ENCODE results near the gene CD99L2. TPM values are rescaled to one million over a fixed set of nuclear protein-coding genes. Genes with fewer than 3 reads are reported as not detected.

The CD99L2 gene
- total RNA-seq, 4 donors from 2014 or later = 12.3 to 22.4 (median 16.5) TPM

GRCh38 chrX:150903110-150903508, 4.6 kb upstream of the CD99L2 start:
- DNase-seq = no peak
- Histone ChIP-seq H3K27me3 (no peaks in the 10 kb centered on the region), H3K4me3 (no peak overlapping the region), H3K27ac (no peak overlapping the region), H3K4me1 (no peaks in the 10 kb centered on the region), H3K9me3 (no peaks in the 10 kb centered on the region), H3K36me3 (no peaks in the 10 kb centered on the region)
- TF ChIP-seq CTCF (IDR thresholded peaks at IDR 0.05) (no peak), POLR2AphosphoS5 (IDR thresholded peaks at IDR 0.05) (no peak), POLR2A (IDR thresholded peaks at IDR 0.05) (no peak), EP300 (IDR thresholded peaks at IDR 0.05; ENCODE audit: low read depth) (no peak)
- in situ Hi-C loops (cut with MboI; ENCODE audit: low pct_ligation_motif_present in 1 of 4, low pct_unique_long_range_greater_than_20kb in 1 of 4, low sequenced_read_pairs in 3 of 4) = loop anchor here in 1 of 4 donors (25.0 kb wide), 1 partner anchor 109 kb away; no protein-coding TSS in a partner anchor
- intact Hi-C loops (cut with DNase I; ENCODE audit: low total_unique reads) = no loop called here
- whole genome bisulfite sequencing, 2 donors (ENCODE audit: low coverage in 1 of 2) = 60 to 92% methylated on average over 2 to 6 of the region's 6 CpGs

GRCh38 chrX:150902434-150903109, 4.1 kb upstream of the CD99L2 start:
- no peaks in the 10 kb centered on the region for H3K9me3 ChIP-seq
- intact Hi-C loops (cut with DNase I; ENCODE audit: low total_unique reads) = no loop called here
- DNase-seq = no peak
- WGBS, 2 donors (ENCODE audit: low coverage in 1 of 2) = 46 to 48% methylated on average over 3 to 6 of the region's 7 CpGs
- in situ Hi-C loops (cut with MboI; ENCODE audit: low pct_ligation_motif_present in 1 of 4, low pct_unique_long_range_greater_than_20kb in 1 of 4, low sequenced_read_pairs in 3 of 4) = loop anchor here in 1 of 4 donors (25.0 kb wide), 1 partner anchor 110 kb away; no protein-coding TSS in a partner anchor
- H3K27ac ChIP-seq = no peak overlapping the region
- H3K4me1 ChIP-seq = no peaks in the 10 kb centered on the region
- no peak overlapping the region for H3K4me3 ChIP-seq
- no peaks in the 10 kb centered on the region for H3K36me3 ChIP-seq
- TF ChIP-seq CTCF (IDR thresholded peaks at IDR 0.05) = no peak
- no peak for TF ChIP-seq POLR2AphosphoS5 (IDR thresholded peaks at IDR 0.05)
- no peak for TF ChIP-seq POLR2A (IDR thresholded peaks at IDR 0.05)
- no peak for TF ChIP-seq EP300 (IDR thresholded peaks at IDR 0.05; ENCODE audit: low read depth)
- no peaks in the 10 kb centered on the region for H3K27me3 ChIP-seq

- no peaks in the 10 kb centered on the region for H3K36me3 ChIP-seq
- no peaks in the 10 kb centered on the region for H3K4me1 ChIP-seq
- peak; percentile 58 for DNase-seq
- in situ Hi-C loops (cut with MboI; ENCODE audit: low pct_ligation_motif_present in 1 of 4, low pct_unique_long_range_greater_than_20kb in 1 of 4, low sequenced_read_pairs in 3 of 4) = loop anchor here in 1 of 4 donors (5.0 kb wide), 1 partner anchor 93 kb away; no protein-coding TSS in a partner anchor
- intact Hi-C loops (cut with DNase I; ENCODE audit: low total_unique reads) = no loop called here
- TF ChIP-seq POLR2AphosphoS5 (IDR thresholded peaks at IDR 0.05) (peak; percentile 20 to 49 (median 49)), CTCF (IDR thresholded peaks at IDR 0.05) (no peak)
- 44% methylated on average over 40 of the region's 42 CpGs; no CpG with 5 or more reads in 1 of the 2 donors for WGBS, 2 donors (ENCODE audit: low coverage in 1 of 2)
- peak overlapping the region; percentile 53 to 77 (median 65) for H3K4me3 ChIP-seq
- no peaks in the 10 kb centered on the region for H3K27me3 ChIP-seq
- H3K9me3 ChIP-seq = no peaks in the 10 kb centered on the region
- peak overlapping the region; percentile 77 to 89 (median 84) for H3K27ac ChIP-seq
Measured at GRCh38 chrX:150899191-150899757, 806 bp upstream of the CD99L2 start.

- Histone ChIP-seq H3K27me3 (no peaks in the 10 kb centered on the region), H3K4me1 (no peaks in the 10 kb centered on the region), H3K27ac (peak overlapping the region; percentile 77 to 89 (median 84)), H3K9me3 (no peaks in the 10 kb centered on the region), H3K36me3 (no peaks in the 10 kb centered on the region), H3K4me3 (peak overlapping the region; percentile 20 to 77 (median 65))
- TF ChIP-seq CTCF (IDR thresholded peaks at IDR 0.05) (no peak), EP300 (IDR thresholded peaks at IDR 0.05; ENCODE audit: low read depth) (no peak)
- WGBS, 2 donors (ENCODE audit: low coverage in 1 of 2) = 43% methylated on average over 22 of the region's 22 CpGs; no CpG with 5 or more reads in 1 of the 2 donors
- peak; percentile 35 for DNase-seq
- intact Hi-C loops (cut with DNase I; ENCODE audit: low total_unique reads) = no loop called here
- in situ Hi-C loops (cut with MboI; ENCODE audit: low pct_ligation_motif_present in 1 of 4, low pct_unique_long_range_greater_than_20kb in 1 of 4, low sequenced_read_pairs in 3 of 4) = loop anchor here in 1 of 4 donors (5.0 kb wide), 1 partner anchor 95 kb away; no protein-coding TSS in a partner anchor
Measured at GRCh38 chrX:150897421-150898320, 797 bp downstream of the CD99L2 start.
